ENCODE data around the gene ELK3. TPM values are rescaled to one million over a fixed set of nuclear protein-coding genes. Genes with fewer than 3 reads are reported as not detected.

The ELK3 gene
- total and polyA plus RNA-seq, 2 of the 13 experiments (the other 11 are each of a cell fraction or from before 2014, with no cell fraction given), result 2.9 to 3.2 TPM

GRCh38 chr12:96263449-96263902, 69.3 kb downstream of the ELK3 start (continued):
- no peak for TF ChIP-seq ZNF276 (CRISPR knock-in tag; IDR thresholded peaks at IDR 0.05; ENCODE audit: low read depth)
- peak; percentile 65; the same call in 1 of the 2 replicates for TF ChIP-seq ZBTB33 (CRISPR knock-in tag; IDR thresholded peaks at IDR 0.05)
- peak; percentile 26; the same call in 1 of the 2 replicates for TF ChIP-seq SPEN (CRISPR knock-in tag; IDR thresholded peaks at IDR 0.05; ENCODE audit: low read depth)
- peak; percentile 61; the same call in 1 of the 2 replicates for TF ChIP-seq HMGXB3 (CRISPR knock-in tag; IDR thresholded peaks at IDR 0.05; ENCODE audit: borderline replicate concordance)
- peak; percentile 93 for TF ChIP-seq AHDC1 (CRISPR knock-in tag; IDR thresholded peaks at IDR 0.05; ENCODE audit: borderline replicate concordance)
- TF ChIP-seq STAG1 (CRISPR knock-in tag; IDR thresholded peaks at IDR 0.05), result peak; percentile 29; the same call in 1 of the 2 replicates
- TF ChIP-seq PATZ1 (CRISPR knock-in tag; IDR thresholded peaks at IDR 0.05), result 0 out of 2 replicates have a peak, but pooled peaks have one; percentile 48
- TF ChIP-seq MYNN (CRISPR knock-in tag; IDR thresholded peaks at IDR 0.05; ENCODE audit: low read depth), result no peak
- 0 out of 2 replicates have a peak, but pooled peaks have one; percentile 31 for TF ChIP-seq ATF3 (CRISPR knock-in tag; IDR thresholded peaks at IDR 0.05)
- TF ChIP-seq SALL1 (CRISPR knock-in tag; IDR thresholded peaks at IDR 0.05), result peak; percentile 97
- no peak for TF ChIP-seq DNMT3B (CRISPR knock-in tag; conservative IDR thresholded peaks at IDR 0.05)
- peak; percentile 61; the same call in 1 of the 2 replicates for TF ChIP-seq TBX3 (IDR thresholded peaks at IDR 0.05; ENCODE audit: borderline replicate concordance)

Data from HepG2 (cell line).